ENCODE results near the gene ZNF652.

Gene ZNF652

DNA sequence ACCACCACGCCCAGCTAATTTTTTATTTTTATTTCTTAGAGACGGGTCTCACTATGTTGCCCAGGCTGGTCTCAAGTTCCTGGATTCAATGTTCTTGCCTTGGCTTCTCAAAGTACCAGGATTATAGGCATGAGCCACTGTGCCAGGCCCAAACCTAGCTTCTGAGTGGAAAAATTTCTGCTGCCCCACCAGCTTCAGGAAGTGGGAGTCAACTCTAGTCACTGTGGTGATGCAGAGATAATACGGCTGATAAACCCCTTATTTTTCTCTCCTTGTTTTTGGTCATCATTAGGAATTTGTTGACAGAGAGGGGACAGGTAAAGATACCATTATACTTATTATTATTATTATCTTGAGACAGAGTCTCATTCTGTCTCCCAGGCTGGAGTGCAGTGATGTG lies 103.7 kb downstream of the ZNF652 start:
- no peak for DNase-seq

- DNase-seq = no peak
These were observed 106.9 kb downstream of the ZNF652 start for GRCh38 chr17:49255125-49255524.

- DNase-seq = no peak
These were observed 108.0 kb downstream of the ZNF652 start for GRCh38 chr17:49254066-49254465.

DNA sequence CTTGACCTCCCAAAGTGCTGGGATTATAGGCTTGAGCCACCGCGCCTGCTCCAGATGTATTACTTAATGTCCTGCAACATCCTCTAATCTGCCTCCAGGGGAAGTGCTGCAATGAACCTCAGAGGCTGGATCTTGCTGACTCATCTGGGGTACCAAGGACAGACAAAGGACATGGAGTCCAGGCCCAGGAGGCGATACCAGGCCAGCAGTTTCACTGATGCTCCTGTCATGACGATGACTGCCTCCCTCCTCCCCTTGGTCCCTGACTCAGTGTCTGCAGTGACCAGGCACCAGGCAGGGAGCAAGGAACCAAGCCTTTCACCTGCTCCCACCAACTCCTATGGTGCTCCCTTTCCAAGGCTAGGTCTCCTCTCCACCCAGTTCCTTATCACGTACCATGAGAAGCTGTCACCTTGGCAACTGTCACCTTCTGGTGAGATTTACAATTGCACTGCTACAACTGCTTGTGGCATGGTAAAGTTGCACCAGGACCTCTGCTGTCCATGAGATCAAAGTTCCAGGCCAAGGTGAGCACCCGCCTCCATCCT lies 109.8 kb downstream of the ZNF652 start:
- DNase-seq = no peak

DNA sequence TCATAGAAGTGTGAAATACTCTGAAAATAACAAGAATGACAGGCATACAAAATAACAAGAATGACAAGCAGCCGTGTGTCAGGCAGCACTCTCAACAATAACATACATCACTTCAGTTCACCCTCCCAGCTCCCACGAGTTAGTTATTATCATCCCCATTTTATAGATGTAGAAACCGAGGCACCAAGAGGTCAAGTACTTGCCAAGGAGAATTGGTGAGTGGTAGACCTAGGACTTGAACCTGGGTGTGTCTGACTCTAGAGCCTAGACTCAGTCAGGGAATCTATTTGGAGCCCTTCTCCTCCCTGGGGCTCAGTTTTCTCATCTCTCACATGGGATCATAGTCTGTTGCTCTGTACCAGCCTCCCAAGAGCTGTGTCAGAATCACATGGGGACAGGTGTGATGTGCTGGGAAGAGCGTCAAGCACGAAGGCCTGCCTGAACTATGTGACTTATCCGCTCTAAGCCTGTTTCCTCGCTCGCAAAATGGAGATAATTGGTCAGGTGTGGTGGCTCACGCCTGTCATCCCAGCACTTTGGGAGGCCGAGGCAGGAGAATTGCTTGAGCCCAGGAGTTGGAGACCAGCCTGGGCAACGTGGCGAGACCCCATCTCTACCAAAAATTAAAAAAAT lies 112.0 kb downstream of the ZNF652 start:
- DNase-seq = no peak

- DNase-seq = no peak
These were observed 112.7 kb downstream of the ZNF652 start for GRCh38 chr17:49249292-49249794.

DNA sequence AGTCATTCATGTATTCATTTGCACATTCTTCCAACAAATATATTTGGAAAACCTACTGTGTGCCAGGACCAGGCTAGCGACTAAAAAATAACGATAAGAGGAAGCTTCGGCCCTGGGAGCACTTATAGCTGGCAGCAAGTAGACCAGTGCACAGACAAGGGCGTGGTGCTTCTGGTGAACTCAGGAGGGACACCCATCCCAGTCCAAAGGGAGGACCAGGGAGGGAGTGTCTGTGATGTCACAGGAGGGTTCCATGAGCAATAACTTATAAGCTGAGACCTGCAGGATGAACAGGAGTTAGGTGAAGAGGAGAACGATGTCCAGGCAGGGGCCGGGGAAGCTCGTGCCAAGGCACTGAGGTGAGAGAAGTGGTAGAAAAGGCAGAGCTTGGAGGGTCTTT lies 114.1 kb downstream of the ZNF652 start:
- no peak for DNase-seq

DNA sequence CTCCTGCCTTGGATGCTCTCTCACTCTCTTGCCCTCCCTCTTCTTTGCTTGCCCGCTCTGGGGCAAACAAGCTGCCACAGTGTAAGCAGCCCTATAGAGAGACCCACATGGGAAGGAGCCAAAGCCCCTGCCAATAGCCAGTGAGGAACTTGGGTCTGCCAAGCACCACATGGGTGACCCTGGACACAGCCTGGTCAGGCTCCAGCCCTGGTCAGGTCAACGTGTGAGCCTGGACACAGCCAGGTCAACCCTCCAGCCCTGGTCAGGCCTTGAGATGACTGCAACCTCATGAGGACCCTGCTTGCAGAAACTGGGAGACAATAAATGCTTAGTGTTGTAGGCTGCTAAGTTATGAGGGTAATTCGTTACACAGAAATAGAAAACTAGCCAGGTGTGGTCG lies 117.2 kb downstream of the ZNF652 start:
- no peak for DNase-seq

Measured in NCI-H1092 treated with DMSO at 0.1 percent for 48 hours (cell line).